Heart left ventricle (tissue), 16 donors: ENCODE results near the gene GJB4. TPM values are rescaled to one million over a fixed set of nuclear protein-coding genes. Genes with fewer than 3 reads are reported as not detected.

Source experiments
- ATAC-seq, 4 donors: fragments of 200-7000 bp; cut with Tn5 transposase; one replicate each; pipeline ENCODE4 v1.9.1; 2020 to 2022; ENCODE audit warnings: moderate library complexity in 4 of 4, mild to moderate bottlenecking in 3 of 4, moderate number of reproducible peaks in 1 of 4
- DNase-seq, 5 donors: peaks; one replicate each; pipeline ENCODE4 v3.0.0-alpha.2; 2020
- H3K27ac ChIP-seq, 12 donors: fragments of 200-600 bp; sonication (generic) in 4 of 12; one replicate each; pipeline versions ENCODE4 v1.5.0 to v1.8.0; 2016 to 2022; ENCODE audit warnings: mild to moderate bottlenecking in 2 of 12
- H3K27me3 ChIP-seq, 9 donors: fragments of 200-600 bp; sonication (generic) in 2 of 9; one replicate each; pipeline versions ENCODE4 v1.5.1 to v1.8.0; 2016 to 2022; ENCODE audit warnings: mild to moderate bottlenecking in 3 of 9
- H3K36me3 ChIP-seq, 9 donors: fragments of 200-600 bp; sonication (generic) in 2 of 9; one replicate each; pipeline versions ENCODE4 v1.5.0 to v1.8.0; 2018 to 2022; ENCODE audit warnings: mild to moderate bottlenecking in 2 of 9
- H3K4me1 ChIP-seq, 12 donors: fragments of 200-600 bp; sonication (generic) in 4 of 12; one replicate each; pipeline versions ENCODE4 v1.5.0 to v1.8.0; 2016 to 2022; ENCODE audit warnings: mild to moderate bottlenecking in 3 of 12
- H3K4me3 ChIP-seq, 12 donors: fragments of 200-600 bp; sonication (generic) in 4 of 12; one replicate each; pipeline versions ENCODE4 v1.5.0 to v1.8.0; 2017 to 2022; ENCODE audit warnings: mild to moderate bottlenecking in 9 of 12, moderate library complexity in 4 of 12
- H3K9me3 ChIP-seq, 12 donors: fragments of 200-600 bp; sonication (generic) in 4 of 12; one replicate each; pipeline versions ENCODE4 v1.5.0 to v1.8.0; 2016 to 2022; ENCODE audit warnings: mild to moderate bottlenecking in 1 of 12
- CTCF ChIP-seq, 12 donors: fragments of 200-600 bp; sonication (generic) in 4 of 12; IDR thresholded peaks; one replicate each; pipeline versions ENCODE4 v1.5.0 to v1.8.0; 2018 to 2022; ENCODE audit warnings: antibody characterized with exemption in 12 of 12, mild to moderate bottlenecking in 5 of 12
- POLR2A ChIP-seq, 2 donors: fragments of 450-650 bp; IDR thresholded peaks; one replicate each; pipeline ENCODE4 v1.6.1; 2017; ENCODE audit warnings: antibody characterized with exemption in 2 of 2, mild to moderate bottlenecking in 2 of 2, moderate library complexity in 2 of 2
- WGBS, 4 donors: extraction: QIAGEN DNeasy Blood & Tissue Kit in 2 of 4; methylation state at CpG; one replicate each; pipeline versions ENCODE4 v1.1.5 to v1.1.7; 2013 to 2018; 5-methylcytosine and 5-hydroxymethylcytosine counted together
- intact Hi-C, 10 donors: fragments of 100-400 bp; cut with DNase I; formaldehyde crosslinking; loops; one replicate each; pipeline versions ENCODE4 v1.11.1 to v1.14.2; 2022
- polyA plus RNA-seq, 2 donors: library from polyadenylated mRNA; stranded (reverse); fragments of 200-250 nt; gene quantifications; one replicate each; pipeline ENCODE4 v1.2.3, GENCODE V29; 2013
- total RNA-seq, 9 donors: library from RNA; depleted of rRNA in 2 of 9; stranded (reverse); fragments of >200 nt in 2 of 9; fragmentation: NEBNext Ultra II Directional in 3 of 9; extraction: Animal tissue kit (Norgen Biotek cat#: 25700) in 3 of 9; gene quantifications; one replicate each; pipeline versions ENCODE4 v1.1.0 to v1.2.4, GENCODE V29; 2016 to 2023
- donor health status: ischemic (EF 13 %, LVEDD 7.1; RV severe dilation, severe dysfunction).
- donor health status: healthy with polysubstance abuse.
- donor health status: DM: no; HTN: yes; CAD: no.
- donor health status: DM: no; HTN: no; CAD: no.
- donor health status: ischemic (EF 25% LVEDD 6.9; RV normal size, moderate dysfunction).
- donor health status: ischemic (EF 25% LVEDD 5.7; RV mildly dilated, moderate dysfunction).
- donor health status: healthy.
- donor health status: DM: yes; HTN: yes; CAD: no.
- donor health status: ischemic (EF 35%, LVEDD 5.7; RV mildly dilated, moderate dysfunction).
- donor health status: nonischemic (EF 11% LVEDD 7.7; RV severe dilation, severe dysfunction).
- donor health status: DM: yes; HTN: yes; CAD: no.
- donor health status: PGD.
- donor health status: ischemic (EF 29% LVEDD 5.4; RV normal size, mild dysfunction).
- donor health status: nonischemic (EF 23%, LVEDD 6.1; RV moderate dilation, normal function).

Gene GJB4
- total and polyA plus RNA-seq, 11 donors, result not detected

- ATAC-seq, result peak in 1 of 4 donors; percentile 27
- peak within 1 kb of the TSS in 10 of 12 donors; percentile 3 to 38 (median 28) for H3K4me3 ChIP-seq
- H3K27ac ChIP-seq, result no peak within 1 kb of the TSS
- TF ChIP-seq POLR2A (IDR thresholded peaks at IDR 0.05), result no peak
- TF ChIP-seq CTCF (IDR thresholded peaks at IDR 0.05), result no peak
- intact Hi-C loops, result no loop called here
- H3K9me3 ChIP-seq, result no peaks in the 10 kb centered on the region
- no peak for DNase-seq
- H3K36me3 ChIP-seq, result no peaks in the 10 kb centered on the region
- peaks cover 19 to 67% (median 34%) of the 10 kb centered on the region in 9 donors for H3K27me3 ChIP-seq
- WGBS, 4 donors, result 2 to 13% (median 4%) methylated on average over 4 to 62 of the region's 62 CpGs
- peaks cover 0 to 14% (median 10%) of the 10 kb centered on the region in 12 donors for H3K4me1 ChIP-seq
These were observed 21.7 kb downstream of the GJB4 start, which contains the start of gene GJB3 for GRCh38 chr1:34781071-34781843. Gene GJB3 (plus strand): TSS chr1:34781214. CDS start chr1:34784763, 3,549 bp downstream.

DNA sequence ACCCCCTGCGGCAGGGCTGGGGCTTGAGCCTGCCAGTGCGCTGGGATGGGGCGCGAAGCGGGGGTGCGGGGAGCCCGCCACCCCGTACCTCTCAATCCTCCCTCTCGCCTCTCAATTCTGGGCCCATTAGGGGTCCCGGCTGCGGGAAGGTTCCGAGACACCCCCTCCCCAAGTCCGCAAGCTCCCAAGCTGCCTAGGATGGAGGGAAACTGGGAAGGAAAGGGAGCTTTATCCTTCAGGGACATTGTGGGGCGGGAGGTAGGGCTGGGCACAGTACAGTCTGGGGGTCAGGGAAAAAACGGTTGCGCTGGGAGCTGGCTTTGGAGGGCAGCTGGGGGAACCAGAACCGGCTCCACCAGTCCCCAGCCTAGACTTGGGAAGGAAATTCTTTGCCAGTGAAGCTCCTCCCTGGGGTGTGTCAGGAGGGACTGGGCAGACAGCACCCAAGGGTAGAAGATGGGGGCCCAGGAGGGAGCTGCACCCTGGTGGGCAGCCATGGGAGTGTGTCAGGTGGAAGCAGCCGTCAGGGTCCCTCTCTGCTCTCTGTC lies 22.4 kb downstream of the GJB4 start:
- no peaks in the 10 kb centered on the region for H3K36me3 ChIP-seq
- peak overlapping the region in 5 of 12 donors; percentile 16 to 38 (median 24) for H3K4me3 ChIP-seq
- peaks cover 0 to 17% (median 11%) of the 10 kb centered on the region in 12 donors for H3K4me1 ChIP-seq
- TF ChIP-seq CTCF (IDR thresholded peaks at IDR 0.05) (no peak), POLR2A (IDR thresholded peaks at IDR 0.05) (no peak)
- WGBS, 4 donors, result 2 to 10% (median 7%) methylated on average over 6 to 18 of the region's 18 CpGs
- H3K27me3 ChIP-seq, result peaks cover 16 to 60% (median 34%) of the 10 kb centered on the region in 9 donors
- no peaks in the 10 kb centered on the region for H3K9me3 ChIP-seq
- no peak for ATAC-seq
- intact Hi-C loops, result no loop called here
- H3K27ac ChIP-seq, result no peak overlapping the region
- DNase-seq, result no peak

DNA sequence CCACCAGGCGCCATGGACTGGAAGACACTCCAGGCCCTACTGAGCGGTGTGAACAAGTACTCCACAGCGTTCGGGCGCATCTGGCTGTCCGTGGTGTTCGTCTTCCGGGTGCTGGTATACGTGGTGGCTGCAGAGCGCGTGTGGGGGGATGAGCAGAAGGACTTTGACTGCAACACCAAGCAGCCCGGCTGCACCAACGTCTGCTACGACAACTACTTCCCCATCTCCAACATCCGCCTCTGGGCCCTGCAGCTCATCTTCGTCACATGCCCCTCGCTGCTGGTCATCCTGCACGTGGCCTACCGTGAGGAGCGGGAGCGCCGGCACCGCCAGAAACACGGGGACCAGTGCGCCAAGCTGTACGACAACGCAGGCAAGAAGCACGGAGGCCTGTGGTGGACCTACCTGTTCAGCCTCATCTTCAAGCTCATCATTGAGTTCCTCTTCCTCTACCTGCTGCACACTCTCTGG lies 25.2 kb downstream of the GJB4 start:
- Histone ChIP-seq H3K4me3 (no peak overlapping the region), H3K36me3 (no peaks in the 10 kb centered on the region), H3K9me3 (no peaks in the 10 kb centered on the region), H3K27me3 (peaks cover 14 to 41% (median 27%) of the 10 kb centered on the region in 9 donors), H3K4me1 (peaks cover 0 to 34% (median 12%) of the 10 kb centered on the region in 12 donors), H3K27ac (no peak overlapping the region)
- intact Hi-C loops, result loop anchor here in 4 of 10 donors (5.0 kb wide), 2 partner anchors 83 to 198 kb away; no protein-coding TSS in a partner anchor
- DNase-seq, result no peak
- TF ChIP-seq CTCF (IDR thresholded peaks at IDR 0.05), result no peak
- TF ChIP-seq POLR2A (IDR thresholded peaks at IDR 0.05), result no peak
- no peak for ATAC-seq
- 90 to 92% (median 92%) methylated on average over 16 to 28 of the region's 28 CpGs for WGBS, 4 donors
